NCI-H2227 treated with DMSO at 0.1 percent for 48 hours (cell line): ENCODE measurements around the gene RLF.
A peak's percentile ranks its signal among the peaks of the same experiment; 100 is the strongest.

Experiments used
- DNase-seq: peaks from one replicate; lab custom pipeline; 2025; lab: John Stamatoyannopoulos, UW

Gene RLF

GRCh38 chr1:40232444-40232843 is 71.3 kb downstream of the RLF start:
- no peak for DNase-seq

GRCh38 chr1:40239626-40240025 is 78.4 kb downstream of the RLF start:
- DNase-seq, result no peak

- DNase-seq, result no peak
Measured at GRCh38 chr1:40240390-40240789, 79.2 kb downstream of the RLF start.

- DNase-seq, result no peak
Measured at GRCh38 chr1:40241362-40241761, 80.2 kb downstream of the RLF start.

- no peak for DNase-seq
Measured at GRCh38 chr1:40243351-40243750, 82.2 kb downstream of the RLF start.

GRCh38 chr1:40244138-40244744 is 83.1 kb downstream of the RLF start:
- no peak for DNase-seq

GRCh38 chr1:40245686-40246085 is 84.5 kb downstream of the RLF start:
- no peak for DNase-seq

GRCh38 chr1:40247655-40248054 is 86.5 kb downstream of the RLF start, which contains the start of gene TMCO2:
TSS of gene TMCO2 (plus strand) at chr1:40247937. CDS start at chr1:40247994, 57 bp downstream.
- DNase-seq, result no peak

GRCh38 chr1:40248412-40248811 is 87.2 kb downstream of the RLF start:
- no peak for DNase-seq

GRCh38 chr1:40251456-40251855 is 90.3 kb downstream of the RLF start:
- no peak for DNase-seq

- DNase-seq, result no peak
Measured at GRCh38 chr1:40252601-40253000, 91.4 kb downstream of the RLF start.

- no peak for DNase-seq
Measured at GRCh38 chr1:40255231-40255630, 94.0 kb downstream of the RLF start.

- no peak for DNase-seq
Measured at GRCh38 chr1:40256401-40257084, 95.4 kb downstream of the RLF start.

- no peak for DNase-seq
Measured at GRCh38 chr1:40257313-40257687, 96.1 kb downstream of the RLF start.

- peak; percentile 96 for DNase-seq
Measured at GRCh38 chr1:40257688-40258444, 96.7 kb downstream of the RLF start, which contains the start of gene ZMPSTE24. TSS of gene ZMPSTE24 (plus strand) at chr1:40258236. CDS start at chr1:40258272, 36 bp downstream.

- no peak for DNase-seq
Measured at GRCh38 chr1:40258445-40258769, 97.2 kb downstream of the RLF start.

GRCh38 chr1:40264354-40264781 is 103.2 kb downstream of the RLF start:
- peak; percentile 60 for DNase-seq

GRCh38 chr1:40265298-40265697 is 104.1 kb downstream of the RLF start:
- no peak for DNase-seq

GRCh38 chr1:40265919-40266318 is 104.7 kb downstream of the RLF start:
- DNase-seq, result no peak

- no peak for DNase-seq
Measured at GRCh38 chr1:40266786-40267535, 105.8 kb downstream of the RLF start.

GRCh38 chr1:40267767-40268187 is 106.6 kb downstream of the RLF start:
- no peak for DNase-seq

GRCh38 chr1:40268211-40268610 is 107.0 kb downstream of the RLF start:
- DNase-seq, result no peak
